WTC11 (cell line): ENCODE measurements around the gene RNF150.

ENCODE experiments used
- CREB1 ChIP-seq: sonication (generic); formaldehyde crosslinking; IDR thresholded peaks from 2 replicates; pipeline ENCODE4 v1.8.0; 2023; ENCODE audit warnings: mild to moderate bottlenecking, missing genetic modification reagents
- CTCF ChIP-seq: fragments of 200-600 bp; IDR thresholded peaks from 2 replicates; pipeline ENCODE4 v1.8.0; 2022; ENCODE audit warnings: antibody characterized with exemption
- E2F4 ChIP-seq: sonication (generic); formaldehyde crosslinking; IDR thresholded peaks from 2 replicates; pipeline ENCODE4 v1.8.1; 2022; ENCODE audit warnings: low read depth, mild to moderate bottlenecking, moderate library complexity, missing genetic modification reagents, borderline replicate concordance
- ETV6 ChIP-seq: sonication (generic); formaldehyde crosslinking; IDR thresholded peaks from 2 replicates; pipeline ENCODE4 v1.8.1; 2022; ENCODE audit warnings: mild to moderate bottlenecking, missing genetic modification reagents
- JUN ChIP-seq: sonication (generic); formaldehyde crosslinking; IDR thresholded peaks from 2 replicates; pipeline ENCODE4 v1.8.0; 2023; ENCODE audit warnings: mild to moderate bottlenecking, missing genetic modification reagents
- MAX ChIP-seq: sonication (generic); formaldehyde crosslinking; IDR thresholded peaks from 2 replicates; pipeline ENCODE4 v1.8.0; 2022; ENCODE audit warnings: mild to moderate bottlenecking, missing genetic modification reagents
- PRDM15 ChIP-seq: sonication (generic); formaldehyde crosslinking; IDR thresholded peaks from 2 replicates; pipeline ENCODE4 v1.8.0; 2022; ENCODE audit warnings: missing genetic modification reagents
- SP1 ChIP-seq: sonication (generic); formaldehyde crosslinking; conservative IDR thresholded peaks from 2 replicates; pipeline ENCODE4 v1.8.1; 2022; ENCODE audit warnings: missing genetic modification reagents
- ZNF281 ChIP-seq: sonication (generic); formaldehyde crosslinking; IDR thresholded peaks from 2 replicates; pipeline ENCODE4 v1.8.0; 2023; ENCODE audit warnings: mild to moderate bottlenecking, missing genetic modification reagents
- ZNF671 ChIP-seq: fragments of 250-450 bp; sonication (Bioruptor Pico); IDR thresholded peaks from 2 replicates; pipeline ENCODE4 v1.8.0; 2021; ENCODE audit warnings: mild to moderate bottlenecking

- TF ChIP-seq CTCF: no peak
- TF ChIP-seq MAX (CRISPR knock-in tag): no peak
- TF ChIP-seq E2F4: no peak
- TF ChIP-seq ZNF671 (CRISPR knock-in tag): no peak
- no peak for TF ChIP-seq ETV6 (CRISPR knock-in tag)
- TF ChIP-seq CREB1: no peak
- TF ChIP-seq JUN (CRISPR knock-in tag): no peak
- TF ChIP-seq PRDM15 (CRISPR knock-in tag): no peak
- TF ChIP-seq ZNF281 (CRISPR knock-in tag): no peak
- TF ChIP-seq SP1 (CRISPR knock-in tag): no peak
Measured at GRCh38 chr4:140904904-140905303, 228.4 kb downstream of the RNF150 start.
